Stimulated activated CD4-positive, alpha-beta T cell treated with anti-CD3 and anti-CD28 coated beads, Interleukin-12 subunit alpha, Interleukin-12 subunit beta, amount 100 ng/mL, for 48 hours (primary cell): ENCODE measurements around the gene EML1.

Source experiments
- DNase-seq, 3 donors: peaks; one replicate each; pipeline ENCODE4 v3.0.0-alpha.2; 2020; ENCODE audit warnings: low read depth in 2 of 3, low spot score in 1 of 3

EML1 gene

GRCh38 chr14:99803106-99803775, 10.0 kb downstream of the EML1 start:
- DNase-seq, result no peak

DNA sequence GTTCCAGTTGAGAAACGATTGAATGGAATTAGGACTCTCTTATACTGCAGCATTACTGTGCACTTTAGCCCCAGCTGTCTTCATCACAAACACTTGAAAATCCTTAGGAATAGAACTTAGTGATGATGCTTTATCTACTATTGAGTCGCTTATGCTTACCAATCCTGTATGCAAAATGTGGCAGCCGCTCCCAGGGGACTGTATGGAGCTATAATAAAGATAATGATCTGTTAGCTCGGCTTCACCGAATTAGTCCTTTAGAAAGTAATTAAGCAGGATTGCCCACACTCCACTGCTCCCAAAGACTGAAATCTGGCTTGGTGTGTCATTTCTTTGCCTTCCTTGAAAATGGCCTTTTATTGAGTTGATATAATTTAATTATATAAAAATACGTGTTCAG, 10.6 kb downstream of the EML1 start:
- no peak for DNase-seq

GRCh38 chr14:99805757-99806439, 12.7 kb downstream of the EML1 start:
- no peak for DNase-seq

GRCh38 chr14:99806836-99807235, 13.6 kb downstream of the EML1 start:
- no peak for DNase-seq

GRCh38 chr14:99807413-99808153, 14.4 kb downstream of the EML1 start:
- DNase-seq, result no peak

GRCh38 chr14:99808154-99808505, 14.9 kb downstream of the EML1 start:
- DNase-seq, result no peak

- DNase-seq, result no peak
These were observed 15.3 kb downstream of the EML1 start for GRCh38 chr14:99808515-99808914.

- no peak for DNase-seq
These were observed 16.1 kb downstream of the EML1 start for GRCh38 chr14:99809360-99809759.

- no peak for DNase-seq
These were observed 16.8 kb downstream of the EML1 start for GRCh38 chr14:99809859-99810558.

GRCh38 chr14:99810559-99810874, 17.3 kb downstream of the EML1 start:
- no peak for DNase-seq

DNA sequence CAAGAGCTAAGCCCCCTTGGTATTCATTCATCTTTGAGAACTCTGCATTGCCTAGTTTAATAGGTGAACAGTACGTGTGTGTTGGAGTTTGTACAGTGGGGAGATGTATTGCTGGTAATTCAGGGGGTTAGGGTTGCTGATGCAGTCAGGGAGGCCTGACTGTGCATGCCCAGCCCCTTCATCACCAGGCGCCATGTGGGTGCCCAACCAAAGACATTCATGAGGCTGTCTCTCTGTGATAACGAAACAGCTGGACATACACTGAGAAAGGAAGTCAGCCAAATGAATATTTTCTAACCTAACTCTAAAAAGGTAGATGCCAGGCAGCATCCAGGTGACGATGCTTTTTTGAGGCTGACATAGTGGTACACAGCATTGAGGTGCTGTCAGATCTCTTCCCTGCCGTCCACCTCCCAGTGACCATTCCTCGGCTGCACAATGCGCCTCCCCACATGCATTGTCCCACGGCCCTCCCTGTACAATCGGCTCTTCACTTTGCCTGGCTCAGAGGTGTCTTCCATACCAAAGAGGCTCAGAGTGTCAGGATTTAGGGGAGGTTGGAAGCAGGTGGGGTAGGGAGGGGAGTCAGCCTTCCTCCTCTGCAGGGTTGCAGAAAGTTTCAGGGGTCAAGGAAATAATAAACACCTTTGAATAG, 19.0 kb downstream of the EML1 start:
- DNase-seq, result no peak

- no peak for DNase-seq
These were observed 19.7 kb downstream of the EML1 start for GRCh38 chr14:99812892-99813291.

GRCh38 chr14:99815696-99816095, 22.5 kb downstream of the EML1 start:
- no peak for DNase-seq

- DNase-seq, result no peak
These were observed 23.0 kb downstream of the EML1 start for GRCh38 chr14:99816217-99816616.

DNA sequence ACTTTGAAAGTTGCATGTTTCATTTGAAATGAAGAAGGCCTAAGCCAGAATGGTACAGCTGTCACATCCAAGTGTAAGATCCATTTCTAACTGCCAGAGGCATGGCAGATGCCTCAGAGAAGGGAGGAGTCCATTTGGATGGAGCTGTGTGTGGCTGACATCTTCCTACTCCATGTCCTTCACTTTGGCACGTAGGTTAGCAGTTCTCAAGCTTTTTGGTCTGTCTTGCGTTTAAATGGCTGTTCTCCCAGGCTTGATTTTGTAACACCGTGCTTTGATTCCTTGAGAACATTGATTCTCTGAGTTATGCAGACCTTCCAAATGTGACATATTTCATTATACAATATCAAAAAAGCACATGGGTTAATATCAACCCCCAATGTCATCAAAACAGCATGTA, 23.4 kb downstream of the EML1 start:
- no peak for DNase-seq

GRCh38 chr14:99817331-99817730, 24.1 kb downstream of the EML1 start:
- no peak for DNase-seq

DNA sequence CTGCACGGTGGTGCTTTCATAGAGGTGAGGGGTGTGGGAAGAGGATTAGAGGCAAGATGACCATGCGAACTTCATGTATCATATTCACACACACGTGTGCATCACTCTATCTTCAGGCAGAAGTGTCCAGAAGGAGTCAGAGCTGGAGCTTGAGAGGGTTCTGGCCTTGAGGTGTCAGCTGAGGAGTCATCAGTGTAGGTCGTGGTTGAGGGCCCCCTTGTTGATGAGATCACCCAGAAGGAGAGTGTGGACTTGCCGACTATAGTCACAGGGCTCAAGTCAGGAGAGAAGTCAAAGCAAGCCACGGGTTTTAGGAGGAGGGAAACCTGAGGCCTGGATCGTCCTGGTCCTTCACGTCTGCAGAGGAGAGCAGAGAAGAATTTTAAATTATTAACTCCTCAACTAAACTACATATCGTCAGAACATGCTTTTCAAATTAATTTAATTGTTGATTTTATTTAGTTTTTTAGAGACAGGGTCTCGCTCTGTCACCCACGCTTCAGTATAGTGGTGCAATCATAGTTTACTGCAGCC, 25.4 kb downstream of the EML1 start:
- DNase-seq, result no peak

DNA sequence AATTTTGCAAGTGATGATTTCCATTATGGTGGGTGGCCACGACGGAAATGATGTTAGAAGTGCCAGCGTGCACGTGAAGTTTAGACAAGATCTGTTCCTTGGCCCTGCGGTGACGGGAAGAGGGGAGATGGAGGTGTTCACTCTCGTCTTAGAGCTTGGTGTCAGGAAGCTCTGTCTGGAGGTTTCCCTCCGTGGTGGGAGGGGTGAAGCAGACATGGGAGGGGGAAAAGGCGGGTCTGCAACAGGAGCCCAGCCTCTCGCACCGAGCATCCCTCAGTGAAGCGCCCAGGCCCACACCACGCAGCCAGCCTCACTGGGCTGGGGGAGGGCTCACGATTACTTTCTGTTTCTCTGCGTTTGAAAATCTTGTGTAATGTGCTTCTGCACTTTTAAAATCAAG, 26.3 kb downstream of the EML1 start:
- peak in 1 of 3 donors; percentile 12 for DNase-seq

DNA sequence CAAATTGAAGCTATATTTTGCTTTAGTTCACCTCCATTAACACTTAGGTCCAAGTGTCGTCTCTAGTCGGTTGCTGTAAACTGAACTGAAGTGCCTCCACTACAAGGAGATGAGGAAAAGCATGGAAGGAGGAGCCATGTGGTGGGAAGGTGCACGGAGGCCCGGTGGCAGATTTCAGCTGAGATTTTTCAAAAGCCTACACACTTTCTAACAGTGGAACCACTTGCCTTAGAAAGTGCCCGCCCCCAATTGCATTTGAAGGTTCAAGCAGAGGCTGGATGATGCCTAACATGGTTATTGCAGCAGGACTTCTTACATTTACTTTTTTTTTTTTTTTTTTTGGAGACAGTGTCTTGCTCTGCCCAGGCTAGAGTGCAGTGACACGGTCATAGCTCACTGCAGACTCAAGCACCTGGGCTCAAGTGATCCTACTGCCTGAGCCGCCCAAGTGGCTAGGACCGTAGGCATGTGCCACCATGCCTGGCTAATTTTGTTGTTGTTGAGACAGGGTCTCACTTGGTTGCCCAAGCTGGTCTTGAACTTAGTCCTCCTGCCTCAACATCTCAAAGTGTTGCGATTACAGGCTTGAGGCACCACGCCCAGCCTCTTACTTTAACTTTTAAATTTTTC, 27.6 kb downstream of the EML1 start:
- no peak for DNase-seq
